Kidney (tissue), 14 donors: ENCODE data around the gene PRRT3. TPM values are rescaled to one million over a fixed set of nuclear protein-coding genes. Genes with fewer than 3 reads are reported as not detected.
A peak's percentile ranks its signal among the peaks of the same experiment; 100 is the strongest.

Experiments
- DNase-seq, 5 donors: peaks; one replicate each; pipeline ENCODE4 v3.0.0-alpha.2; 2013 to 2020
- FAIRE-seq: peaks from 2 replicates; lab custom pipeline; 2012; peaks lifted over from hg19 to GRCh38; lab: Jason Lieb, UNC
- H3K27ac ChIP-seq, 2 donors: one replicate each; pipeline ENCODE4 v1.7.0; 2013; ENCODE audit warnings: low read depth in 2 of 2, low read length in 2 of 2, inconsistent platforms in 1 of 2
- H3K27me3 ChIP-seq: one replicate; pipeline ENCODE4 v1.7.1; 2013; ENCODE audit warnings: low read length, inconsistent platforms; ENCODE audit not compliant: control insufficient read depth, insufficient read depth
- H3K36me3 ChIP-seq, 3 donors: one replicate each; pipeline versions ENCODE4 v1.7.0 to v1.7.1; 2013; ENCODE audit warnings: low read length in 3 of 3, control low read depth in 1 of 3, inconsistent platforms in 1 of 3; ENCODE audit not compliant: insufficient read depth in 3 of 3, control insufficient read depth in 2 of 3
- H3K4me1 ChIP-seq, 3 donors: one replicate each; pipeline versions ENCODE4 v1.7.0 to v1.7.1; 2013; ENCODE audit warnings: low read length in 3 of 3, inconsistent platforms in 1 of 3, low read depth in 1 of 3; ENCODE audit not compliant: control insufficient read depth in 2 of 3, insufficient read depth in 2 of 3
- H3K4me3 ChIP-seq, 3 donors: one replicate each; pipeline versions ENCODE4 v1.7.0 to v1.8.1; 2013; ENCODE audit warnings: low read length in 3 of 3, control low read depth in 1 of 3, inconsistent platforms in 1 of 3
- H3K9ac ChIP-seq, 3 donors: one replicate each; pipeline versions ENCODE4 v1.7.0 to v1.7.1; 2013; ENCODE audit warnings: low read length in 3 of 3, control low read depth in 1 of 3, inconsistent platforms in 1 of 3
- H3K9me3 ChIP-seq, 3 donors: one replicate each; pipeline versions ENCODE4 v1.7.0 to v1.7.1; 2013; ENCODE audit warnings: low read length in 3 of 3, control low read depth in 1 of 3, inconsistent platforms in 1 of 3; ENCODE audit not compliant: control insufficient read depth in 2 of 3, insufficient read depth in 1 of 3
- CTCF ChIP-seq: IDR thresholded peaks from 3 replicates; pipeline ENCODE4 v1.5.1; 2012; ENCODE audit warnings: mild to moderate bottlenecking, moderate library complexity, borderline replicate concordance; ENCODE audit not compliant: insufficient read depth; ENCODE audit errors: extremely low read depth
- intact Hi-C: fragments of 100-400 bp; cut with DNase I; formaldehyde crosslinking; loops from one replicate; pipeline ENCODE4 v1.11.1; 2022
- polyA plus RNA-seq: library from polyadenylated mRNA; stranded (reverse); fragments of 350-450 nt; fragmentation: Illumina TruSeq; extraction: RNeasy Lipid Tissue Mini Kit (QIAGEN cat#74804); gene quantifications from one replicate; pipeline ENCODE4 v1.2.3, GENCODE V29; 2014; ENCODE audit warnings: low read depth, low replicate concordance; ENCODE audit not compliant: insufficient read depth
- total RNA-seq: library from RNA; stranded (reverse); fragmentation: NEBNext Ultra II Directional; extraction: Animal tissue kit (Norgen Biotek cat#: 25700); gene quantifications from one replicate; pipeline ENCODE4 v1.2.1, GENCODE V29; 2021
- donor health status: control.
- donor health status: control.
- donor health status: control.
- donor health status: control.
- donor health status: control.
- donor health status: DM: yes; HTN: yes; CAD: no.
- donor health status: Normal renal cell carcinoma (clear cell type).

The PRRT3 gene
- total and polyA plus RNA-seq, 2 donors from 2014 or later: 3.6 to 3.9 TPM

GRCh38 chr3:9935966-9936510, 16.2 kb downstream of the PRRT3 start:
- no peak for TF ChIP-seq CTCF
- intact Hi-C loops: no loop called here
- no peak overlapping the region for H3K9ac ChIP-seq

DNA sequence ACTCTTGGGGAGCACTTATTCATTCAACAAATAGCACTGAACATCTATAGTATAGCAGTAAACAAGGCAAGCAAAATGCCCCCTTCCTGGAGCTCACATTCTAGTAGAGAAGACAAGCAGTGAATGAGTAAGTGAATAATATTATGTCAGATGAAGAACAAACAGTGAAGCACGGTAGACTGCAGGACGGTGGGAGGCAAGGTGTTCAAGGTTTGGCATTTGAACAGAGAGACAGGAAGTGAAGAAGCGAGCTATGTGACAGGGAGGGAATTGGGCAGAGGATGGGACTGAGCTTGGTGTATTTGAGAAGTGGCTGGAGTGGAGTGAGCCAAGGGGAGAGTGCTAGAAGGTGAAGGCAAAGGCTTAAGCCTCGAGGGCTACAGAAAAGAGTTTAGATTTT, 17.2 kb downstream of the PRRT3 start:
- intact Hi-C loops: no loop called here
- Histone ChIP-seq H3K27me3 (no peaks in the 10 kb centered on the region), H3K27ac (no peak overlapping the region), H3K4me1 (peaks cover 0 to 12% (median 0%) of the 10 kb centered on the region in 3 donors), H3K36me3 (peaks cover 0 to 16% (median 3%) of the 10 kb centered on the region in 3 donors), H3K9ac (peak overlapping the region in 1 of 3 donors; percentile 3), H3K4me3 (peak overlapping the region in 2 of 3 donors; percentile 18 to 89), H3K9me3 (no peaks in the 10 kb centered on the region)
- DNase-seq (no peak), FAIRE-seq (no peak)
- no peak for TF ChIP-seq CTCF

More at GRCh38 chr3:9935966-9936510, 16.2 kb downstream of the PRRT3 start:
- no peak for FAIRE-seq
- no peak overlapping the region for H3K27ac ChIP-seq
- H3K36me3 ChIP-seq: peaks cover 0 to 16% (median 3%) of the 10 kb centered on the region in 3 donors
- no peak overlapping the region for H3K4me3 ChIP-seq
- H3K9me3 ChIP-seq: no peaks in the 10 kb centered on the region
- H3K4me1 ChIP-seq: peaks cover 0 to 12% (median 0%) of the 10 kb centered on the region in 3 donors
- no peaks in the 10 kb centered on the region for H3K27me3 ChIP-seq
- no peak for DNase-seq

- H3K9me3 ChIP-seq: no peaks in the 10 kb centered on the region
- intact Hi-C loops: no loop called here
- FAIRE-seq (no peak), DNase-seq (peak in 1 of 5 donors; percentile 71)
- TF ChIP-seq CTCF: peak; percentile 2
- H3K4me1 ChIP-seq: peaks cover 0 to 12% (median 0%) of the 10 kb centered on the region in 3 donors
- H3K4me3 ChIP-seq: peak overlapping the region; percentile 67 to 89 (median 84)
- no peaks in the 10 kb centered on the region for H3K27me3 ChIP-seq
- H3K27ac ChIP-seq: peak overlapping the region in 1 of 2 donors; percentile 94
- H3K9ac ChIP-seq: peak overlapping the region; percentile 56 to 95 (median 91)
- H3K36me3 ChIP-seq: peaks cover 0 to 16% (median 3%) of the 10 kb centered on the region in 3 donors
Measured at GRCh38 chr3:9934235-9934621, 18.0 kb downstream of the PRRT3 start.
